H9 (cell line): ENCODE data around the gene LIM2. TPM values are rescaled to one million over a fixed set of nuclear protein-coding genes. Genes with fewer than 3 reads are reported as not detected.

ENCODE experiments used
- DNase-seq: peaks from one replicate; pipeline ENCODE4 v3.0.0-alpha.2; 2017
- H2AFZ ChIP-seq: one replicate; pipeline ENCODE4 v1.6.1; 2013; ENCODE audit warnings: mild to moderate bottlenecking, low read length, control low read depth, moderate library complexity
- H2AK5ac ChIP-seq: 2 replicates; pipeline ENCODE4 v1.6.1; 2013; ENCODE audit warnings: low read length, control low read depth, mixed read lengths; ENCODE audit not compliant: insufficient read length
- H2BK120ac ChIP-seq: one replicate; pipeline ENCODE4 v1.6.1; 2013; ENCODE audit warnings: low read depth, mild to moderate bottlenecking, low read length, control low read depth, inconsistent platforms; ENCODE audit not compliant: poor library complexity, severe bottlenecking
- H2BK12ac ChIP-seq: 2 replicates; pipeline ENCODE4 v1.6.1; 2013; ENCODE audit warnings: low read length, control low read depth, mixed read lengths, low read depth; ENCODE audit not compliant: insufficient read length
- H2BK15ac ChIP-seq: 2 replicates; pipeline ENCODE4 v1.6.1; 2013; ENCODE audit warnings: low read depth, low read length, control low read depth
- H2BK20ac ChIP-seq: one replicate; pipeline ENCODE4 v1.6.1; 2013; ENCODE audit warnings: low read depth, mild to moderate bottlenecking, low read length, control low read depth, inconsistent platforms; ENCODE audit not compliant: poor library complexity, severe bottlenecking
- H2BK5ac ChIP-seq: 2 replicates; pipeline ENCODE4 v1.6.1; 2013; ENCODE audit warnings: low read length, control low read depth, mixed read lengths; ENCODE audit not compliant: insufficient read length
- H3K14ac ChIP-seq: 2 replicates; pipeline ENCODE4 v1.6.1; 2013; ENCODE audit warnings: low read length, control low read depth; ENCODE audit not compliant: insufficient read depth
- H3K18ac ChIP-seq: 2 replicates; pipeline ENCODE4 v1.6.1; 2013; ENCODE audit warnings: low read depth, mild to moderate bottlenecking, mixed read lengths, low read length, control low read depth; ENCODE audit not compliant: insufficient read length
- H3K23ac ChIP-seq: 2 replicates; pipeline ENCODE4 v1.6.1; 2013; ENCODE audit warnings: low read length, control low read depth, mixed read lengths, low read depth; ENCODE audit not compliant: insufficient read length
- H3K23me2 ChIP-seq: 2 replicates; pipeline ENCODE4 v1.6.1; 2013; ENCODE audit warnings: low read depth, mild to moderate bottlenecking, mixed read lengths, low read length, control low read depth; ENCODE audit not compliant: insufficient read length, poor library complexity, severe bottlenecking
- H3K27ac ChIP-seq: 2 replicates; pipeline ENCODE4 v1.5.1; 2013; ENCODE audit warnings: low read length, control low read depth, mixed read lengths, low read depth; ENCODE audit not compliant: insufficient read length
- H3K27me3 ChIP-seq: 2 replicates; pipeline ENCODE4 v1.6.1; 2013; ENCODE audit warnings: low read length, control low read depth, inconsistent platforms; ENCODE audit not compliant: insufficient read depth
- H3K4ac ChIP-seq: 2 replicates; pipeline ENCODE4 v1.6.1; 2013; ENCODE audit warnings: low read depth, mild to moderate bottlenecking, control low read depth, inconsistent platforms, low read length, moderate library complexity
- H3K4me1 ChIP-seq: 2 replicates; pipeline ENCODE4 v1.6.1; 2013; ENCODE audit warnings: low read length, control low read depth, inconsistent platforms; ENCODE audit not compliant: insufficient read depth
- H3K4me2 ChIP-seq: 2 replicates; pipeline ENCODE4 v1.6.1; 2013; ENCODE audit warnings: low read length, control low read depth, mixed read lengths; ENCODE audit not compliant: insufficient read length, insufficient read depth
- H3K56ac ChIP-seq: 2 replicates; pipeline ENCODE4 v1.6.1; 2013; ENCODE audit warnings: low read depth, mild to moderate bottlenecking, mixed read lengths, low read length, control low read depth; ENCODE audit not compliant: insufficient read length
- H3K79me1 ChIP-seq: 2 replicates; pipeline ENCODE4 v1.6.1; 2013; ENCODE audit warnings: low read depth, mild to moderate bottlenecking, moderate library complexity, low read length, control low read depth, inconsistent platforms; ENCODE audit not compliant: insufficient read depth, poor library complexity, severe bottlenecking
- H3K79me2 ChIP-seq: 2 replicates; pipeline ENCODE4 v1.6.1; 2013; ENCODE audit warnings: low read length, control low read depth, inconsistent platforms; ENCODE audit not compliant: insufficient read depth
- H3K9ac ChIP-seq: 2 replicates; pipeline ENCODE4 v1.6.1; 2013; ENCODE audit warnings: low read length, control low read depth, mixed read lengths; ENCODE audit not compliant: insufficient read length; ENCODE audit errors: extremely low read depth
- H3K9me3 ChIP-seq: one replicate; pipeline ENCODE4 v1.6.1; 2013; ENCODE audit warnings: low read depth, low read length, inconsistent platforms; ENCODE audit not compliant: control insufficient read depth
- H3T11ph ChIP-seq: one replicate; pipeline ENCODE4 v1.6.1; 2013; ENCODE audit warnings: mild to moderate bottlenecking, low read length, control low read depth, inconsistent platforms
- H4K20me1 ChIP-seq: one replicate; pipeline ENCODE4 v1.6.1; 2013; ENCODE audit not compliant: control insufficient read depth, insufficient read length, insufficient read depth
- H4K5ac ChIP-seq: 2 replicates; pipeline ENCODE4 v1.6.1; 2013; ENCODE audit warnings: low read depth, mild to moderate bottlenecking, mixed read lengths, low read length, control low read depth; ENCODE audit not compliant: insufficient read length
- H4K8ac ChIP-seq: replicated peaks from 2 replicates; pipeline ENCODE4 v1.6.1; 2013; ENCODE audit warnings: low read length, control low read depth, mixed read lengths, low read depth; ENCODE audit not compliant: insufficient read length
- H4K91ac ChIP-seq: 2 replicates; pipeline ENCODE4 v1.6.1; 2013; ENCODE audit warnings: low read depth, mild to moderate bottlenecking, moderate library complexity, mixed read lengths, low read length, control low read depth; ENCODE audit not compliant: insufficient read length
- H3K27ac Mint-ChIP-seq, 3 experiments: 2 replicates in 2 of 3; 3 replicates in 1 of 3; pipeline ENCODE4 v1.8.0; 2020 to 2021; ENCODE audit warnings: mixed read lengths in 3 of 3, mild to moderate bottlenecking in 1 of 3, moderate library complexity in 1 of 3
- H3K27me3 Mint-ChIP-seq: 2 replicates; pipeline ENCODE4 v1.8.0; 2021; ENCODE audit warnings: low read depth, mild to moderate bottlenecking, moderate library complexity, mixed read lengths
- H3K36me3 Mint-ChIP-seq, 3 experiments: 2 replicates in 2 of 3; 3 replicates in 1 of 3; pipeline ENCODE4 v1.8.0; 2020 to 2021; ENCODE audit warnings: low read depth in 3 of 3, mixed read lengths in 3 of 3; ENCODE audit not compliant: insufficient read depth in 1 of 3
- H3K4me1 Mint-ChIP-seq, 2 experiments: 2 replicates each; pipeline ENCODE4 v1.8.0; 2020; ENCODE audit warnings: mixed read lengths in 2 of 2
- H3K4me3 Mint-ChIP-seq, 2 experiments: 2 replicates in 1 of 2; 3 replicates in 1 of 2; pipeline ENCODE4 v1.8.0; 2020 to 2021; ENCODE audit warnings: mild to moderate bottlenecking in 2 of 2, mixed read lengths in 2 of 2, moderate library complexity in 1 of 2
- H3K9me3 Mint-ChIP-seq, 2 experiments: 2 replicates in 1 of 2; 3 replicates in 1 of 2; pipeline ENCODE4 v1.8.0; 2020; ENCODE audit warnings: mild to moderate bottlenecking in 2 of 2, mixed read lengths in 2 of 2, moderate library complexity in 1 of 2
- WGBS: extraction: QIAGEN DNeasy Blood & Tissue Kit; methylation state at CpG from one replicate; pipeline ENCODE4 v1.1.7; 2013; ENCODE audit warnings: missing lambda C conversion rate, low lambda C conversion rate, mixed read lengths; ENCODE audit not compliant: insufficient read length; ENCODE audit errors: extremely low coverage; 5-methylcytosine and 5-hydroxymethylcytosine counted together
- total RNA-seq: library from RNA; stranded (reverse); gene quantifications from 2 replicates; pipeline ENCODE4 v1.2.1, GENCODE V29; 2021
- TF ChIP-seq, protein P1 (sequence below): fragments of 200-600 bp; sonication (generic); conservative IDR thresholded peaks from 3 replicates; pipeline ENCODE4 v1.8.0; 2021; ENCODE audit warnings: antibody characterized with exemption, mild to moderate bottlenecking

The LIM2 gene
- total RNA-seq, 1 experiment from 2014 or later: not detected

DNA sequence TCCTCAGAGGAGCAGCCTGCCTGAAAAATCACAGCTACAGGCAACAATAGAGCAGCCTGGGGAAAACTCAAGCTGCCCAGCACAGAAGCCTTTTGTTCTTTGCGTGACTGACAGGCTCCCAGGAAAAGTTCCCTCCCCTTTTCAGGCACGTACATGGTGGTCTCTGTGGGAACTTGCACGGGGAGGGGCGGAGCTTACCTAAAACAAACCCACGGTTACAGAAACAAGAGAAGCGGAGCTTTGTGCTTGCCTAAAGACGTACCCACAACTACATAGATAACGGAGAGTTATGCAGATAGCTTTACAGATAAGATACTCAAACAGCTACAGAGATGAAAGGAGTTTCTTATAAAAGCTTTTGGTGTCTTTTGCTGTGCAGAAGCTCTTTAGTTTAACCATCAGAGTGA is 33.0 kb downstream of the LIM2 start:
- H4K20me1 ChIP-seq: no peaks in the 10 kb centered on the region
- peak overlapping the region; percentile 20 for H3K4me2 ChIP-seq
- no peak overlapping the region for H3K27ac ChIP-seq
- no peak overlapping the region for H3K4me3 Mint-ChIP-seq
- peaks cover 13 to 21% of the 10 kb centered on the region in 2 experiments for H3K4me1 Mint-ChIP-seq
- no peak overlapping the region for H3K23ac ChIP-seq
- H3K27ac Mint-ChIP-seq: peak overlapping the region in 1 of 3 experiments; percentile 82; a peak in 1 of 7 replicates
- H3K23me2 ChIP-seq: no peaks in the 10 kb centered on the region
- no peak overlapping the region for H2BK15ac ChIP-seq
- DNase-seq: peak; percentile 73
- H2BK20ac ChIP-seq: no peak overlapping the region
- H2BK12ac ChIP-seq: no peak overlapping the region
- WGBS: no CpG with 5 or more reads among the region's 8 CpGs
- H4K91ac ChIP-seq: no peak overlapping the region
- H3K79me1 ChIP-seq: no peaks in the 10 kb centered on the region
- H3K4me1 ChIP-seq: no peaks in the 10 kb centered on the region
- H3K9me3 Mint-ChIP-seq: no peaks in the 10 kb centered on the region
- no peak overlapping the region for H4K8ac ChIP-seq
- no peak overlapping the region for H3K9ac ChIP-seq
- H2AK5ac ChIP-seq: no peak overlapping the region
- H2BK5ac ChIP-seq: no peak overlapping the region
- H2AFZ ChIP-seq: no peak overlapping the region
- H4K5ac ChIP-seq: no peak overlapping the region
- H3K79me2 ChIP-seq: no peaks in the 10 kb centered on the region
- H3T11ph ChIP-seq: no peak overlapping the region
- peaks cover 4 to 22% (median 7%) of the 10 kb centered on the region in 3 experiments; a peak in 6 of 7 replicates for H3K36me3 Mint-ChIP-seq
- H3K27me3 Mint-ChIP-seq: no peaks in the 10 kb centered on the region
- H3K56ac ChIP-seq: no peak overlapping the region
- H3K14ac ChIP-seq: no peak overlapping the region
- no peak overlapping the region for H2BK120ac ChIP-seq
- no peaks in the 10 kb centered on the region for H3K27me3 ChIP-seq
- TF ChIP-seq, protein P1, sequence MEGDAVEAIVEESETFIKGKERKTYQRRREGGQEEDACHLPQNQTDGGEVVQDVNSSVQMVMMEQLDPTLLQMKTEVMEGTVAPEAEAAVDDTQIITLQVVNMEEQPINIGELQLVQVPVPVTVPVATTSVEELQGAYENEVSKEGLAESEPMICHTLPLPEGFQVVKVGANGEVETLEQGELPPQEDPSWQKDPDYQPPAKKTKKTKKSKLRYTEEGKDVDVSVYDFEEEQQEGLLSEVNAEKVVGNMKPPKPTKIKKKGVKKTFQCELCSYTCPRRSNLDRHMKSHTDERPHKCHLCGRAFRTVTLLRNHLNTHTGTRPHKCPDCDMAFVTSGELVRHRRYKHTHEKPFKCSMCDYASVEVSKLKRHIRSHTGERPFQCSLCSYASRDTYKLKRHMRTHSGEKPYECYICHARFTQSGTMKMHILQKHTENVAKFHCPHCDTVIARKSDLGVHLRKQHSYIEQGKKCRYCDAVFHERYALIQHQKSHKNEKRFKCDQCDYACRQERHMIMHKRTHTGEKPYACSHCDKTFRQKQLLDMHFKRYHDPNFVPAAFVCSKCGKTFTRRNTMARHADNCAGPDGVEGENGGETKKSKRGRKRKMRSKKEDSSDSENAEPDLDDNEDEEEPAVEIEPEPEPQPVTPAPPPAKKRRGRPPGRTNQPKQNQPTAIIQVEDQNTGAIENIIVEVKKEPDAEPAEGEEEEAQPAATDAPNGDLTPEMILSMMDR: no peak
- H3K9me3 ChIP-seq: no peaks in the 10 kb centered on the region
- no peak overlapping the region for H3K18ac ChIP-seq
- no peak overlapping the region for H3K4ac ChIP-seq
